ENCODE data around the gene CABP1. TPM values are rescaled to one million over a fixed set of nuclear protein-coding genes. Genes with fewer than 3 reads are reported as not detected.

Gene CABP1
- total and polyA plus RNA-seq, 2 donors, result 0.24 to 1.0 TPM

- no peak for DNase-seq (ENCODE audit: low read depth in 6 of 9, low spot score in 9 of 9)
- H3K27me3 ChIP-seq (ENCODE audit: control insufficient read depth in 2 of 2, insufficient read depth in 1 of 2, low read length in 1 of 2), result no peaks in the 10 kb centered on the region
- WGBS, result 95% methylated on average over 5 of the region's 5 CpGs
- no peaks in the 10 kb centered on the region for H3K9me3 ChIP-seq (ENCODE audit: control insufficient read depth in 2 of 2, insufficient read depth in 1 of 2, low read length in 1 of 2)
- H3K36me3 ChIP-seq (ENCODE audit: control insufficient read depth in 2 of 2, insufficient read depth in 2 of 2, low read length in 1 of 2), result no peaks in the 10 kb centered on the region
- no peak overlapping the region for H3K4me3 ChIP-seq (ENCODE audit: low read length in 2 of 2)
- H3K4me1 ChIP-seq (ENCODE audit: control insufficient read depth in 2 of 2, insufficient read depth in 2 of 2, low read length in 2 of 2), result no peaks in the 10 kb centered on the region
- H3K27ac ChIP-seq (ENCODE audit: low read depth in 1 of 2, low read length in 1 of 2), result no peak overlapping the region
Observed at GRCh38 chr12:120670667-120671066, 30.2 kb downstream of the CABP1 start.

- no peak for DNase-seq (ENCODE audit: low read depth in 6 of 9, low spot score in 9 of 9)
- H3K4me3 ChIP-seq (ENCODE audit: low read length in 2 of 2), result no peak overlapping the region
- 95% methylated on average over 6 of the region's 6 CpGs for WGBS
Observed at GRCh38 chr12:120674097-120674636, 33.7 kb downstream of the CABP1 start.

DNA sequence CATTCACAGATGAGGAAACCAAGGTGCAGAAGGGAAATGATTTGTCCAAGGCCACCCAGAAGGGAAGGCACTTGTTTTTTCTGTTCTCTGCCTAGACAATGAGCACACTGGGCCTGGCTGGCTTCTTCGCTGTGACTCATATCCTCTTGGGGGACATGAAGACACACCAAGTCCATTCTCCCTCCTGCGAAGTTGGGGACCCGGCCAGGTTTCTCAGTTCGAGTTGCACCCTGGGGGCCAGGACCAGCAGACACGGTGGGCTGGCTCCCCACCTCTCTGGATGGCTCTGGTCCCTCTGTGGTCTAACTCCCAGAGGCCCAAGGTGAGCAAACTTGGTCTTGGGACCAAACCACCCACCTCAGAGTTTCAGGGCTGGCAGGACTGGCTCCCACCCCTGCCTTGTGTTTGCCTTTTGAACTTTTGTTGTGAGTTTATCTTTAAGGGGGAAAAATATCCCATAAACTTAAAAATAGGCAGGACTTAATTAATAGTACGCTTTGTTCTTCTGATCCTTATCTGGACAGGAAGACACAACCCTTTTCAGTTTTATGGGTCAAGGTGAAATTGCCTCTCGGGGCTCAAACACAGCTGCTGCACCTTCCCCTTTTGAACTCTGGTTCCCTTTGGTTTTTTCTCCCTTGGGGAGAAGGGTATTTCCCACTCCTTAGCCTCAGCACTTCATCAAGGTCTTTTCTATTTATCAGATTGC is 37.5 kb downstream of the CABP1 start:
- no peaks in the 10 kb centered on the region for H3K9me3 ChIP-seq (ENCODE audit: control insufficient read depth in 2 of 2, insufficient read depth in 1 of 2, low read length in 1 of 2)
- peaks cover 0 to 8% of the 10 kb centered on the region in 2 donors for H3K4me1 ChIP-seq (ENCODE audit: control insufficient read depth in 2 of 2, insufficient read depth in 2 of 2, low read length in 2 of 2)
- H3K36me3 ChIP-seq (ENCODE audit: control insufficient read depth in 2 of 2, insufficient read depth in 2 of 2, low read length in 1 of 2), result no peaks in the 10 kb centered on the region
- WGBS, result 72% methylated on average over 7 of the region's 7 CpGs
- DNase-seq (ENCODE audit: low read depth in 6 of 9, low spot score in 9 of 9), result no peak
- no peak overlapping the region for H3K27ac ChIP-seq (ENCODE audit: low read depth in 1 of 2, low read length in 1 of 2)
- H3K27me3 ChIP-seq (ENCODE audit: control insufficient read depth in 2 of 2, insufficient read depth in 1 of 2, low read length in 1 of 2), result no peaks in the 10 kb centered on the region
- H3K4me3 ChIP-seq (ENCODE audit: low read length in 2 of 2), result no peak overlapping the region

More at GRCh38 chr12:120674097-120674636, 33.7 kb downstream of the CABP1 start:
- H3K4me1 ChIP-seq (ENCODE audit: control insufficient read depth in 2 of 2, insufficient read depth in 2 of 2, low read length in 2 of 2), result peaks cover 0 to 8% of the 10 kb centered on the region in 2 donors
- H3K27ac ChIP-seq (ENCODE audit: low read depth in 1 of 2, low read length in 1 of 2), result no peak overlapping the region
- no peaks in the 10 kb centered on the region for H3K27me3 ChIP-seq (ENCODE audit: control insufficient read depth in 2 of 2, insufficient read depth in 1 of 2, low read length in 1 of 2)
- H3K9me3 ChIP-seq (ENCODE audit: control insufficient read depth in 2 of 2, insufficient read depth in 1 of 2, low read length in 1 of 2), result no peaks in the 10 kb centered on the region
- H3K36me3 ChIP-seq (ENCODE audit: control insufficient read depth in 2 of 2, insufficient read depth in 2 of 2, low read length in 1 of 2), result no peaks in the 10 kb centered on the region

GRCh38 chr12:120678572-120678971 is 38.1 kb downstream of the CABP1 start:
- Histone ChIP-seq H3K36me3 (ENCODE audit: control insufficient read depth in 2 of 2, insufficient read depth in 2 of 2, low read length in 1 of 2) (no peaks in the 10 kb centered on the region), H3K4me1 (ENCODE audit: control insufficient read depth in 2 of 2, insufficient read depth in 2 of 2, low read length in 2 of 2) (peaks cover 0 to 8% of the 10 kb centered on the region in 2 donors), H3K9me3 (ENCODE audit: control insufficient read depth in 2 of 2, insufficient read depth in 1 of 2, low read length in 1 of 2) (no peaks in the 10 kb centered on the region), H3K27me3 (ENCODE audit: control insufficient read depth in 2 of 2, insufficient read depth in 1 of 2, low read length in 1 of 2) (no peaks in the 10 kb centered on the region), H3K27ac (ENCODE audit: low read depth in 1 of 2, low read length in 1 of 2) (no peak overlapping the region), H3K4me3 (ENCODE audit: low read length in 2 of 2) (no peak overlapping the region)
- 64% methylated on average over 8 of the region's 8 CpGs for WGBS
- no peak for DNase-seq (ENCODE audit: low read depth in 6 of 9, low spot score in 9 of 9)

DNA sequence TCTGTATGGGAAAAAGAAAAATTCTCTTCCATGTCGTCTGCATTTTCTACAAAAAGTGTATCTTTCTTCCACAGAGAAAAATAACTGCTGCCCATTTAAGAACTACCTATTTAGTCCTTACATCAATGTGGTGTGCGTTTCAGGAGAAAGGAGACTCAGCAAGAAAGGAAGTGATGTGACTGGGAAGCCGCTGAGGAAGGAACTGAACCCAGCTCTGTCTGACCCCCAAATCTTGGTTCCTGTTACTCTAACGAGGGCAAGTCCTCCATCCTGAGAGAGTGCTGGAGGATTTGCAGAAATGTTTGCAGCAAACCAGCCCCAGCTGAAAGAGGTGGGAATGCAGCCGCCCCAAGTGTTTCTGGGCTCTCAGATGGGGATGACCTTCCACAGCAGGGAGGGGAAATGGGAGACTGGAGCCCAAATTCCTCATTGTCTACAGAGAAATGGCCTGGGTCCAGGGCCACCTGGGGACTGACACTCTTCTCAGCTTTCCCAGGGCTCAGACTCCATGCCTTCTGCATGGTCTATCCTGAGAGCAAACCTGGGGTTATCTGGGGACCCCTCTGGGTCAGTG is 39.8 kb downstream of the CABP1 start:
- 51% methylated on average over 5 of the region's 5 CpGs for WGBS
- Histone ChIP-seq H3K36me3 (ENCODE audit: control insufficient read depth in 2 of 2, insufficient read depth in 2 of 2, low read length in 1 of 2) (no peaks in the 10 kb centered on the region), H3K4me3 (ENCODE audit: low read length in 2 of 2) (no peak overlapping the region), H3K27ac (ENCODE audit: low read depth in 1 of 2, low read length in 1 of 2) (no peak overlapping the region), H3K4me1 (ENCODE audit: control insufficient read depth in 2 of 2, insufficient read depth in 2 of 2, low read length in 2 of 2) (peaks cover 0 to 13% of the 10 kb centered on the region in 2 donors), H3K27me3 (ENCODE audit: control insufficient read depth in 2 of 2, insufficient read depth in 1 of 2, low read length in 1 of 2) (no peaks in the 10 kb centered on the region), H3K9me3 (ENCODE audit: control insufficient read depth in 2 of 2, insufficient read depth in 1 of 2, low read length in 1 of 2) (no peaks in the 10 kb centered on the region)
- no peak for DNase-seq (ENCODE audit: low read depth in 6 of 9, low spot score in 9 of 9)

- Histone ChIP-seq H3K9me3 (ENCODE audit: control insufficient read depth in 2 of 2, insufficient read depth in 1 of 2, low read length in 1 of 2) (peaks cover 0 to 7% of the 10 kb centered on the region in 2 donors), H3K27me3 (ENCODE audit: control insufficient read depth in 2 of 2, insufficient read depth in 1 of 2, low read length in 1 of 2) (no peaks in the 10 kb centered on the region), H3K36me3 (ENCODE audit: control insufficient read depth in 2 of 2, insufficient read depth in 2 of 2, low read length in 1 of 2) (no peaks in the 10 kb centered on the region), H3K27ac (ENCODE audit: low read depth in 1 of 2, low read length in 1 of 2) (no peak overlapping the region), H3K4me1 (ENCODE audit: control insufficient read depth in 2 of 2, insufficient read depth in 2 of 2, low read length in 2 of 2) (peaks cover 15 to 32% of the 10 kb centered on the region in 2 donors), H3K4me3 (ENCODE audit: low read length in 2 of 2) (no peak overlapping the region)
- WGBS, result 86% methylated on average over 8 of the region's 8 CpGs
- DNase-seq (ENCODE audit: low read depth in 6 of 9, low spot score in 9 of 9), result no peak
Observed at GRCh38 chr12:120684523-120684932, 44.1 kb downstream of the CABP1 start.

DNA sequence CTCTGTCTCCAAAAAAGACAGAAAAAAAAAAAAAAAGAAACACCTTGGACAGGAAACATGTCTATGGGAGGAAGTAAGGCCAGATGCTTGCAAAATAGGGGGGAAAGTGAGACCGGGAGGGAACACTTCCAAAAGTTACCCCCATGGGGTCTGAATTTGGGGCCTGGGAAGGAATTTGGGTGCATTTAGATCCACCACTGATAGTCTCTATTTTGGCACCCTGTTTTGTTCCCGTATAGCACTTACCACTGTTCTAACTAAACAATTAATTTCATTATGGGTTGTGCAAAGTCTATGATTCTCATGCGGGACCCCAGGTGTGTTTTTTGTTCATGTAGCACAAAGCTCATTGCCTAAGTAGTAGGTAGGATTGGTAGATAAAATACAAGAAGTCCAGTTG is 45.1 kb downstream of the CABP1 start:
- no peaks in the 10 kb centered on the region for H3K27me3 ChIP-seq (ENCODE audit: control insufficient read depth in 2 of 2, insufficient read depth in 1 of 2, low read length in 1 of 2)

GRCh38 chr12:120686151-120686689 is 45.8 kb downstream of the CABP1 start:
- H3K9me3 ChIP-seq (ENCODE audit: control insufficient read depth in 2 of 2, insufficient read depth in 1 of 2, low read length in 1 of 2), result peaks cover 0 to 7% of the 10 kb centered on the region in 2 donors
- H3K4me3 ChIP-seq (ENCODE audit: low read length in 2 of 2), result peak overlapping the region; percentile 89
- H3K27me3 ChIP-seq (ENCODE audit: control insufficient read depth in 2 of 2, insufficient read depth in 1 of 2, low read length in 1 of 2), result no peaks in the 10 kb centered on the region
- WGBS, result under 1% methylated on average over 46 of the region's 46 CpGs
- H3K4me1 ChIP-seq (ENCODE audit: control insufficient read depth in 2 of 2, insufficient read depth in 2 of 2, low read length in 2 of 2), result peaks cover 19 to 46% of the 10 kb centered on the region in 2 donors
- DNase-seq (ENCODE audit: low read depth in 6 of 9, low spot score in 9 of 9), result peak; percentile 91 to 99 (median 96)
- H3K36me3 ChIP-seq (ENCODE audit: control insufficient read depth in 2 of 2, insufficient read depth in 2 of 2, low read length in 1 of 2), result peaks cover 0 to 4% of the 10 kb centered on the region in 2 donors
- H3K27ac ChIP-seq (ENCODE audit: low read depth in 1 of 2, low read length in 1 of 2), result peak overlapping the region; percentile 91 to 99

More for the DNA sequence above, 45.1 kb downstream of the CABP1 start:
- peak overlapping the region in 1 of 2 donors; percentile 89 for H3K4me3 ChIP-seq (ENCODE audit: low read length in 2 of 2)
- peaks cover 0 to 7% of the 10 kb centered on the region in 2 donors for H3K9me3 ChIP-seq (ENCODE audit: control insufficient read depth in 2 of 2, insufficient read depth in 1 of 2, low read length in 1 of 2)
- WGBS, result 62% methylated on average over 3 of the region's 3 CpGs
- no peak overlapping the region for H3K27ac ChIP-seq (ENCODE audit: low read depth in 1 of 2, low read length in 1 of 2)
- peaks cover 19 to 40% of the 10 kb centered on the region in 2 donors for H3K4me1 ChIP-seq (ENCODE audit: control insufficient read depth in 2 of 2, insufficient read depth in 2 of 2, low read length in 2 of 2)
- no peaks in the 10 kb centered on the region for H3K36me3 ChIP-seq (ENCODE audit: control insufficient read depth in 2 of 2, insufficient read depth in 2 of 2, low read length in 1 of 2)
- DNase-seq (ENCODE audit: low read depth in 6 of 9, low spot score in 9 of 9), result no peak

All from thymus (tissue), 11 donors.